CD8-positive, alpha-beta memory T cell (primary cell): Measurements from ENCODE around the gene NKPD1. TPM values are rescaled to one million over a fixed set of nuclear protein-coding genes. Genes with fewer than 3 reads are reported as not detected.
A peak's percentile ranks its signal among the peaks of the same experiment; 100 is the strongest.

Experiments
- CTCF ChIA-PET: fragments of 350-600 bp; sonication (Branson Sonifier 250); formaldehyde crosslinking; loops from one replicate; lab custom pipeline; 2021; ENCODE audit warnings: antibody characterized with exemption; lab: Charles Lee
- POLR2A ChIA-PET: fragments of 350-600 bp; sonication (Branson Sonifier 250); formaldehyde crosslinking; loops from one replicate; lab custom pipeline; 2021; ENCODE audit warnings: antibody characterized with exemption; lab: Charles Lee
- DNase-seq, 5 donors: peaks; one replicate each; pipeline versions ENCODE4 v3.0.0 to v3.0.0-alpha.2; 2020 to 2022; ENCODE audit warnings: mixed read lengths in 1 of 5
- H3K27ac ChIP-seq: one replicate; pipeline ENCODE4 v1.7.0; 2013; ENCODE audit warnings: low read depth, mild to moderate bottlenecking, low read length, moderate library complexity
- H3K27me3 ChIP-seq: 2 replicates; pipeline ENCODE4 v1.7.0; 2013; ENCODE audit warnings: low read length, mild to moderate bottlenecking; ENCODE audit not compliant: insufficient read depth, poor library complexity, severe bottlenecking
- H3K36me3 ChIP-seq: 2 replicates; pipeline ENCODE4 v1.7.0; 2013; ENCODE audit warnings: mild to moderate bottlenecking, low read length, moderate library complexity; ENCODE audit not compliant: insufficient read depth
- H3K4me1 ChIP-seq: 2 replicates; pipeline ENCODE4 v1.7.0; 2013; ENCODE audit warnings: mild to moderate bottlenecking, low read length, moderate library complexity; ENCODE audit not compliant: insufficient read depth
- H3K4me3 ChIP-seq: 2 replicates; pipeline ENCODE4 v1.7.0; 2013; ENCODE audit warnings: mild to moderate bottlenecking, low read length
- H3K9me3 ChIP-seq: 2 replicates; pipeline ENCODE4 v1.7.0; 2013; ENCODE audit warnings: mild to moderate bottlenecking, low read length
- H3K27ac Mint-ChIP-seq, 8 donors: one replicate each; pipeline ENCODE4 v1.8.0; 2020 to 2021; ENCODE audit warnings: mixed read lengths in 8 of 8, mild to moderate bottlenecking in 6 of 8, inconsistent platforms in 3 of 8, moderate library complexity in 3 of 8
- H3K27me3 Mint-ChIP-seq, 2 donors: one replicate each; pipeline ENCODE4 v1.8.0; 2020 to 2021; ENCODE audit warnings: mixed read lengths in 2 of 2, mild to moderate bottlenecking in 1 of 2, moderate library complexity in 1 of 2
- H3K36me3 Mint-ChIP-seq, 3 donors: one replicate each; pipeline ENCODE4 v1.8.0; 2020 to 2021; ENCODE audit warnings: mixed read lengths in 3 of 3, inconsistent platforms in 1 of 3, mild to moderate bottlenecking in 1 of 3
- H3K4me1 Mint-ChIP-seq, 3 donors: one replicate each; pipeline ENCODE4 v1.8.0; 2020 to 2021; ENCODE audit warnings: mixed read lengths in 3 of 3, inconsistent platforms in 1 of 3, mild to moderate bottlenecking in 1 of 3
- H3K4me3 Mint-ChIP-seq, 7 donors: one replicate each; pipeline ENCODE4 v1.8.0; 2020 to 2021; ENCODE audit warnings: mixed read lengths in 7 of 7, mild to moderate bottlenecking in 6 of 7, moderate library complexity in 4 of 7, inconsistent platforms in 2 of 7
- H3K9me3 Mint-ChIP-seq, 5 donors: one replicate each; pipeline ENCODE4 v1.8.0; 2020 to 2022; ENCODE audit warnings: mixed read lengths in 5 of 5, mild to moderate bottlenecking in 3 of 5, moderate library complexity in 2 of 5, inconsistent platforms in 1 of 5
- polyA plus RNA-seq: library from polyadenylated mRNA; unstranded; fragments of 300-500 nt; fragmentation: Illumina TruSeq; gene quantifications from one replicate; pipeline ENCODE4 v1.2.3, GENCODE V29; 2021
- total RNA-seq, 2 experiments: library from RNA; stranded (reverse); gene quantifications; one replicate each; pipeline ENCODE4 v1.2.3, GENCODE V29; 2021

The NKPD1 gene
- total and polyA plus RNA-seq, 3 experiments from 2014 or later: 0.13 to 0.20 (median 0.18) TPM

- ChIA-PET POLR2A (no interaction called here), CTCF (no interaction called here)
- Mint-ChIP-seq H3K9me3 (no peaks in the 10 kb centered on the region), H3K4me3 (no peak overlapping the region), H3K27ac (peak overlapping the region in 1 of 8 donors; percentile 60), H3K4me1 (peaks cover 5 to 8% (median 6%) of the 10 kb centered on the region in 3 donors), H3K36me3 (peaks cover 0 to 38% (median 6%) of the 10 kb centered on the region in 3 donors), H3K27me3 (no peaks in the 10 kb centered on the region)
- no peaks in the 10 kb centered on the region for H3K36me3 ChIP-seq
- H3K27ac ChIP-seq: no peak overlapping the region
- no peaks in the 10 kb centered on the region for H3K27me3 ChIP-seq
- H3K9me3 ChIP-seq: no peaks in the 10 kb centered on the region
- DNase-seq: no peak
- no peaks in the 10 kb centered on the region for H3K4me1 ChIP-seq
- H3K4me3 ChIP-seq: no peak overlapping the region
Measured at GRCh38 chr19:45139286-45140143, 21.3 kb downstream of the NKPD1 start.

GRCh38 chr19:45138303-45138751 lies 22.5 kb downstream of the NKPD1 start:
- Mint-ChIP-seq H3K36me3 (peaks cover 0 to 33% (median 6%) of the 10 kb centered on the region in 3 donors), H3K4me1 (peaks cover 9 to 14% (median 12%) of the 10 kb centered on the region in 3 donors), H3K27me3 (no peaks in the 10 kb centered on the region), H3K9me3 (no peaks in the 10 kb centered on the region), H3K4me3 (no peak overlapping the region), H3K27ac (peak overlapping the region in 2 of 8 donors; percentile 56 to 77)
- H3K36me3 ChIP-seq: no peaks in the 10 kb centered on the region
- ChIA-PET CTCF (no interaction called here), POLR2A (no interaction called here)
- no peak overlapping the region for H3K27ac ChIP-seq
- H3K27me3 ChIP-seq: no peaks in the 10 kb centered on the region
- no peak for DNase-seq
- H3K9me3 ChIP-seq: no peaks in the 10 kb centered on the region
- no peak overlapping the region for H3K4me3 ChIP-seq
- no peaks in the 10 kb centered on the region for H3K4me1 ChIP-seq

DNA sequence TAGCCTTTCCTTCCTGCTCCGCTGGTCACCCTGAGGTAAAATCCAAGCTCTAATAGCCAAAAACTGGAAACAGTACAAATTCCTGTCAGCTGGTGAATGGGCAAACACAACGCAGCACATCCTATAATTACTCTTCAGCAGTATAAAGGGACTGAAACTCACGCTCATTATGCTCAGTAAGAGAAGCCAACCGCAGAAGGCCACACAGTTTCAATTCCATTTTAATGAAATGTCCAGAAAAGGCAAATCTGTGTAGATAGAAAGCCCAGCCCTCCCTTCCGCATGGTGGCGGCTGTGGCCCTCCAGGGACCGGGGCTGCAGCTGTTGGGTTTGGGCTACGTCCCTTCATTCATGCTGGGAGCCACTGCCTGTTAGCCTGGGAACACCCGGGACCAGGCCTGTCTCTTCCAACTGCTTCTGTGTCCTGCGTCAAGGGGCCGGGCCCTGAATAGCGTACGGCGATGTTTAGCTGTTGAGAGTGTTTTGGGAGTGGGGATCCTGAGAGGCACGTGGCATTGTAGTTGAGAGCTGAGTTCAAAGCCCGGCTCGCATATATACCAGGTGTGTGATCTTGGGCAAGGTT lies 23.5 kb downstream of the NKPD1 start:
- POLR2A ChIA-PET: no interaction called here
- CTCF ChIA-PET: interaction anchor here (1.1 kb wide), 1 partner anchor 12 kb away, joined by 3 read pairs; no protein-coding TSS in a partner anchor

GRCh38 chr19:45136507-45137178 lies 24.1 kb downstream of the NKPD1 start:
- no peak for DNase-seq
- POLR2A ChIA-PET: no interaction called here
- no peak overlapping the region for H3K27ac ChIP-seq
- H3K36me3 Mint-ChIP-seq: peaks cover 0 to 23% (median 0%) of the 10 kb centered on the region in 3 donors
- no peak overlapping the region for H3K4me3 Mint-ChIP-seq
- no peaks in the 10 kb centered on the region for H3K9me3 ChIP-seq
- H3K27me3 ChIP-seq: no peaks in the 10 kb centered on the region
- peaks cover 9 to 14% (median 10%) of the 10 kb centered on the region in 3 donors for H3K4me1 Mint-ChIP-seq
- no peaks in the 10 kb centered on the region for H3K9me3 Mint-ChIP-seq
- CTCF ChIA-PET: interaction anchor here (1.0 to 1.1 kb wide), 2 partner anchors 12 to 16 kb away, joined by 3 read pairs; no protein-coding TSS in a partner anchor
- H3K27me3 Mint-ChIP-seq: no peaks in the 10 kb centered on the region
- peak overlapping the region in 1 of 8 donors; percentile 58 for H3K27ac Mint-ChIP-seq
- no peak overlapping the region for H3K4me3 ChIP-seq
- H3K4me1 ChIP-seq: no peaks in the 10 kb centered on the region
- H3K36me3 ChIP-seq: no peaks in the 10 kb centered on the region

More for the DNA sequence above, 23.5 kb downstream of the NKPD1 start:
- Mint-ChIP-seq H3K27ac (peak overlapping the region in 1 of 8 donors; percentile 58), H3K36me3 (peaks cover 0 to 24% (median 0%) of the 10 kb centered on the region in 3 donors), H3K9me3 (no peaks in the 10 kb centered on the region), H3K4me3 (no peak overlapping the region), H3K4me1 (peaks cover 9 to 14% (median 10%) of the 10 kb centered on the region in 3 donors), H3K27me3 (no peaks in the 10 kb centered on the region)
- DNase-seq: no peak
- Histone ChIP-seq H3K4me3 (no peak overlapping the region), H3K36me3 (no peaks in the 10 kb centered on the region), H3K27me3 (no peaks in the 10 kb centered on the region), H3K27ac (no peak overlapping the region), H3K9me3 (no peaks in the 10 kb centered on the region), H3K4me1 (no peaks in the 10 kb centered on the region)

DNA sequence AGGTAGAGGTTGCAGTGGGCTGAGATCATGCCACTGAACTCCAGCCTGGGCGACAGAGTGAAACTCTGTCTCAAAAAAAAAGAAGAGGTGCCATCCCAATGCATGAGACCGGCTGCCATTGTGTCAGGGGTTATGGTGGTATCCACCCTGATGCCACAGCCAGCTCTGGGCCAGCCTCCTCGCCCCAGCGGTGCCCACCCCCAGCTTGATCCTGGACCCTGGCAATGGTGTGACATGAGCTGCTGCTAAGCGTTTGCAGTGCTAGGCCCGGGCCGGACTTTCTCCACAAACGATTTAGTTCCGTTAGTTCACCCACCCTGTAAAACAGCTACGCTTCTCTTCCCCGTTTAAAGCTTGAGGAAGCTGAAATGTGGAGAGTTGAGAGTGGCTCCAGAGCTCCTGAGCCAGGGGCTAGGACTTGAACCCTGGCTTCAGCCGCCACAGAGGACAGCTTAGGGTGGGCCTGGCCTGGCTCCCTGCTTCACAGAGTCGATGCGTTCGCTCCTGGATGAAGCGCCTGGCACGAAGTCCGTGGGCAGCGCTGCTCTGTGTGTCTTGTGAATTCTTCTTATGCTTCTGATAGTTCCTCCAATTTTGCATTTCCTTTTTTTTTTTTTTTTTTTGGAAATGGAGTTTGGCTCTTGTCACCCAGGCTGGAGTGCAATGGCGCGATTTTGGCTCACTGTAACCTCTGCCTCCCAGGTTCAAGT lies 25.5 kb downstream of the NKPD1 start:
- ChIA-PET POLR2A (no interaction called here), CTCF (interaction anchor here (0.8 to 1.1 kb wide), 2 partner anchors 9 to 18 kb away, joined by 3 read pairs; no protein-coding TSS in a partner anchor)
- H3K36me3 Mint-ChIP-seq: peaks cover 0 to 10% (median 0%) of the 10 kb centered on the region in 3 donors
- H3K4me1 Mint-ChIP-seq: peaks cover 9 to 14% (median 10%) of the 10 kb centered on the region in 3 donors
- Histone ChIP-seq H3K9me3 (no peaks in the 10 kb centered on the region), H3K4me1 (no peaks in the 10 kb centered on the region), H3K27ac (no peak overlapping the region), H3K4me3 (no peak overlapping the region), H3K36me3 (no peaks in the 10 kb centered on the region), H3K27me3 (no peaks in the 10 kb centered on the region)
- H3K27ac Mint-ChIP-seq: no peak overlapping the region
- H3K9me3 Mint-ChIP-seq: no peaks in the 10 kb centered on the region
- no peak for DNase-seq
- H3K27me3 Mint-ChIP-seq: no peaks in the 10 kb centered on the region
- no peak overlapping the region for H3K4me3 Mint-ChIP-seq

- H3K9me3 Mint-ChIP-seq: no peaks in the 10 kb centered on the region
- ChIA-PET CTCF (no interaction called here), POLR2A (no interaction called here)
- H3K4me1 Mint-ChIP-seq: peaks cover 9 to 14% (median 10%) of the 10 kb centered on the region in 3 donors
- no peaks in the 10 kb centered on the region for H3K4me1 ChIP-seq
- no peaks in the 10 kb centered on the region for H3K27me3 Mint-ChIP-seq
- H3K27ac ChIP-seq: no peak overlapping the region
- peak overlapping the region in 3 of 8 donors; percentile 14 to 54 (median 47) for H3K27ac Mint-ChIP-seq
- no peak for DNase-seq
- H3K27me3 ChIP-seq: no peaks in the 10 kb centered on the region
- H3K36me3 ChIP-seq: no peaks in the 10 kb centered on the region
- H3K4me3 Mint-ChIP-seq: no peak overlapping the region
- H3K4me3 ChIP-seq: no peak overlapping the region
- peaks cover 0 to 10% (median 0%) of the 10 kb centered on the region in 3 donors for H3K36me3 Mint-ChIP-seq
- H3K9me3 ChIP-seq: no peaks in the 10 kb centered on the region
Measured at GRCh38 chr19:45133661-45134060, 27.1 kb downstream of the NKPD1 start.

DNA sequence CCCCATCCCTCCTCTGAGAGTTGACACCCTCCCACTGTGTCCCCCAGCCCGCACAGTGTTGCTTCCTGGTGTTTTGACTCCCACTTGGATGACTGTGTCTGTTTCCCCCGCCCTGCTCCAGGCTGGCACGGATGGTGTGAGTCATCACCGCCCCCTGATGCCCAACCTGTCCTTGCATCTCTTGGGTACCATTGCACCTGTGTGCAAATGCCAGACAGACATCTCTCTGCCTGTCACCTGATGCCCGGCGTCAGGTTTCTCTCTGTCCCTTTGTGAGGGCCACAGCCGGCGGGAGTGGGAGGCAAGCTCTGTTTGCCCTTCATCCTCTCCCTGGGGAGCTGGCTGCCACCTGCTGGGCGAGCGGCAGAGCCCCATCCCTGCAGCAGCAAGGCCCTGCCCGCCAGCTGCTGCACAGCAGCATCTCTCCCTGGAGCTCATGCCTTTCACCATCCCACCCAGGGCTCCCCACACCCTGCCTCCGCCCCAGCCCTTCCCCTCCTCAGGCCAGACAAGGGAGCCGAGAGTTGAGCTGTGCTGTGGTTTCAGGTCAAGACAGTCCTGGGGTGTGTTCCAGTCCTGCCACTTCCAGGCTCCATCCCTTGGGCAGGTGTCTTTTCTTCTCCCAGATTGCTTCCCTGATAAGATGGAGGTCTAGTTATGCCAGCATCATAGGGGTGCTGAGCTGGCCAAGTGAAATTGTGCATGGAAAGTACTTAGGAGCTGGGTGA lies 29.7 kb downstream of the NKPD1 start:
- Histone ChIP-seq H3K4me1 (no peaks in the 10 kb centered on the region), H3K4me3 (no peak overlapping the region), H3K27ac (no peak overlapping the region), H3K36me3 (no peaks in the 10 kb centered on the region), H3K9me3 (no peaks in the 10 kb centered on the region), H3K27me3 (no peaks in the 10 kb centered on the region)
- Mint-ChIP-seq H3K36me3 (peaks cover 0 to 4% (median 0%) of the 10 kb centered on the region in 3 donors), H3K9me3 (no peaks in the 10 kb centered on the region), H3K4me1 (peaks cover 6 to 15% (median 7%) of the 10 kb centered on the region in 3 donors), H3K27ac (peak overlapping the region in 2 of 8 donors; percentile 63 to 64), H3K27me3 (no peaks in the 10 kb centered on the region), H3K4me3 (no peak overlapping the region)
- CTCF ChIA-PET: no interaction called here
- DNase-seq: no peak
- POLR2A ChIA-PET: no interaction called here
